T-helper 9 cell (primary cell): ENCODE results near the gene OR51E2.
A peak's percentile ranks its signal among the peaks of the same experiment; 100 is the strongest.

Experiments used
- DNase-seq: peaks from one replicate; pipeline ENCODE4 v3.0.0-alpha.2; 2020

Gene OR51E2

GRCh38 chr11:4662876-4663275 is 34.8 kb downstream of the OR51E2 start:
- no peak for DNase-seq

GRCh38 chr11:4658629-4659445 is 38.8 kb downstream of the OR51E2 start:
- DNase-seq = no peak

- no peak for DNase-seq
Measured at GRCh38 chr11:4654635-4655369, 42.9 kb downstream of the OR51E2 start.

- DNase-seq = no peak
Measured at GRCh38 chr11:4647766-4648165, 49.9 kb downstream of the OR51E2 start.

- no peak for DNase-seq
Measured at GRCh38 chr11:4645974-4646373, 51.7 kb downstream of the OR51E2 start.

- DNase-seq = no peak
Measured at GRCh38 chr11:4644233-4644632, 53.4 kb downstream of the OR51E2 start.

DNA sequence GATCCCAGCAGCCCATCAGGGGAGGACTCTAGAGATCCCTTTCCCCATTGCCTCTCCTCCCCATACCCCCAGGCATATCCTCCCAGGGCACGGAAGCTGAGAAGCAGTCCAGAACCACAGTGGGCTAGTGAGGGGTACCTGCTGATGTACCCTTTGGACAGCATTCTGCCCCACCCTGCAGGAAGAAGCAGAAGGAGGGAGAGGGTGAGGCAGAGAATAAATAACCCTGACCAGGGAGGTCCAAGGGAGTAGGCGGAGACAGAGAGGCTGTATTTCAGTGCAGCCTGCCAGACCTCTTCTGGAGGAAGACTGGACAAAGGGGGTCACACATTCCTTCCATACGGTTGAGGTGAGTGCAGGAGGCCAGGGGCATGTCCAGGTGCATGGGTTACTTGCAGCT is 54.0 kb downstream of the OR51E2 start, which contains the start of gene OR51E1:
TSS of gene OR51E1 (plus strand) at position 301 of the 400 bp plus-strand sequence. CDS start 8,545 bp downstream, outside the sequence.
- DNase-seq = no peak

DNA sequence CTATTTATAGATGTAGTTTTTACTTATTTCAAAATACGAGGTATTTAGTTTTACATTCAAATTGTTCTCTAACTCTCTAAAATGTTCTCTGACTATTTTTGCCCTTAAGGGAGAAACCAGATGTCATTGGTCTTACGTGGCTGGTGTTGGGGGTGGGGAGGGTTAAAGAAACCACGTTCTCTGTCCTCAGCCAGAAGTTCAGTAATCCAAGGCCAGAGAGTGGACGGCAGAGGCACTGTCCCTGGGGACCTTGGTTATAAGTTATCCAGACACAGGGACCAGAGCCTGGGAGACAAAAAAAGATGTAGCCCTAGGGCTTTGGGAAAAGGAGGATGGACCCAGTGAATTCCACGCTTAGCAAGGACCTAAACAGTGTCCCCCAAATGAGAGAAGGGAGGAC is 54.6 kb downstream of the OR51E2 start:
- DNase-seq = no peak

DNA sequence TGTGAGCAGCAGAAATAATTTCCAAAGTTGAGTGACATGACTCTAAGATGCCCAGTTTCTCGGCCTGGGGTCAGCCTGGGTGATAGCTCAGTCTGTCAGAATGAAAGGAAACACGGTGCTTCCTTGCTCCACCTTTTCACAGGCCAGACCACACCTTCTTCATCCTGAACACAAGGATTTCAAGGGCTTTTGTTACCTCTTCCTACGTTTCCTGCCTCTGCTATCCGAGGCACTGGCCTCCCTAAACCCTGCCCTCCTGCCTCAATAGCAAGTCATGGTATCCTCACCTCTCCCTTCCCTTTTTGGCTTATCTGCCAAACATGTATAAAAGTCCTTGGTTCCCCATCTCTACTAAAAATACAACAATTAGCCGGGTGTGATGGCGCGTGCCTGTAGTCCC is 55.6 kb downstream of the OR51E2 start:
- DNase-seq = no peak

DNA sequence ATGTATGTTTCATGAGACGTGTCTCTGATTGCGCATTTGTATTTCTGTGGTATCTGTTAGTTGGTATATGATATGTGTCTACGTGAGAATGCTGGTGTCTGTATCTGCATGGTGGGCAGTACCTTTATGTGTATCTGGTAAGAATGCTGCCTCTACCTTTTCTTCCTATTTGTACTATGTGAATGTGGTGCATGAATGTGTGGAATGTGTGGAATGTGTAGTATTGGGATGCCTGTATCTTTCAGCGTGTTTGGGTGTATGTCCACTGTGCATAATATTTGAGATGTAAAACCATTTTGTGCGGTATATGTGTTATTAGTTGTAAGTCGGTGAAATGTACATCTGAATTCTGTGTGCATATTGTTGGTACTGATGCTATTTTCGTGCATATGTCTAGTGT is 56.2 kb downstream of the OR51E2 start:
- DNase-seq = no peak

- no peak for DNase-seq
Measured at GRCh38 chr11:4639931-4640330, 57.7 kb downstream of the OR51E2 start.

GRCh38 chr11:4637662-4638047 is 60.0 kb downstream of the OR51E2 start:
- DNase-seq = no peak

- DNase-seq = peak; percentile 54
Measured at GRCh38 chr11:4636962-4637661, 60.5 kb downstream of the OR51E2 start, which contains the start of gene OR51D1. Gene OR51D1, plus strand, starts transcription at chr11:4637477. Its CDS starts 2,314 bp downstream, at chr11:4639791.

- no peak for DNase-seq
Measured at GRCh38 chr11:4636136-4636535, 61.5 kb downstream of the OR51E2 start.
